H1 (cell line): Measurements from ENCODE around the gene OR51M1. TPM values are rescaled to one million over a fixed set of nuclear protein-coding genes. Genes with fewer than 3 reads are reported as not detected.

Source experiments
- BCL11A ChIP-seq, 2 experiments: IDR thresholded peaks; one replicate each; pipeline ENCODE4 v1.6.1; 2011; ENCODE audit warnings: low read depth in 2 of 2, low read length in 2 of 2, mild to moderate bottlenecking in 2 of 2
- GABPA ChIP-seq: IDR thresholded peaks from 2 replicates; pipeline ENCODE4 v1.6.1; 2011; ENCODE audit warnings: mild to moderate bottlenecking, low read length, moderate library complexity, borderline replicate concordance; ENCODE audit not compliant: insufficient read depth
- RFX5 ChIP-seq: IDR thresholded peaks from 2 replicates; pipeline ENCODE4 v1.6.1; 2011; ENCODE audit warnings: low read depth, low read length, improper control_type of control experiment, borderline replicate concordance
- RXRA ChIP-seq: IDR thresholded peaks from 2 replicates; pipeline ENCODE4 v1.6.1; 2011; ENCODE audit warnings: low read depth, mild to moderate bottlenecking, low read length, moderate library complexity; ENCODE audit not compliant: insufficient read depth
- polyA plus RNA-seq, 7 experiments: library from polyadenylated mRNA; depleted of rRNA in 3 of 7; stranded (reverse) in 5 of 7; unstranded in 2 of 7; fragments of >200 nt in 5 of 7; fragments of 200-250 nt in 2 of 7; gene quantifications; 1 replicate in 5 of 7; 2 replicates in 1 of 7; 4 replicates in 1 of 7; pipeline versions ENCODE4 v1.2.1 to v1.2.3, GENCODE V29; 2011 to 2013; ENCODE audit warnings: missing spikeins in 2 of 7, mixed read lengths in 2 of 7
- total RNA-seq: library from RNA; stranded (reverse); fragmentation: NEBNext Ultra II Directional; extraction: Animal tissue kit (Norgen Biotek cat#: 25700); gene quantifications from 2 replicates; pipeline ENCODE4 v1.2.1, GENCODE V29; 2021

The OR51M1 gene
- total and polyA plus RNA-seq, 2 of the 8 experiments (the other 6 are each of a cell fraction or from before 2014, with no cell fraction given) = 0.08 TPM; not detected in 1

- TF ChIP-seq RXRA (no peak), RFX5 (no peak), BCL11A (IDR thresholded peaks at IDR 0.05; ENCODE audit: low read depth in 2 of 2, low read length in 2 of 2) (no peak), GABPA (no peak)
- TF ChIP-seq, all 59 proteins: peak for 0
These were observed 37.8 kb upstream of the OR51M1 start (continued) for GRCh38 chr11:5345831-5346230.
